Right lobe of liver (tissue), 4 donors: ENCODE results near the gene STON2.

ENCODE experiments used
- CTCF ChIP-seq, 4 donors: fragments of 200-600 bp in 3 of 4; fragments of 450-650 bp in 1 of 4; IDR thresholded peaks; one replicate each; pipeline versions ENCODE4 v1.5.1 to v1.8.0; 2016 to 2022; ENCODE audit warnings: antibody characterized with exemption in 4 of 4, mild to moderate bottlenecking in 2 of 4
- POLR2A ChIP-seq: fragments of 450-650 bp; IDR thresholded peaks from one replicate; pipeline ENCODE4 v1.6.1; 2017; ENCODE audit warnings: antibody characterized with exemption, mild to moderate bottlenecking
- donor health status: DM: no; HTN: no; CAD: no.
- donor health status: DM: no; HTN: no; CAD: no.
- donor health status: DM: no; HTN: yes; CAD: no.

GRCh38 chr14:81367563-81367962 is 32.6 kb downstream of the STON2 start:
- TF ChIP-seq CTCF (IDR thresholded peaks at IDR 0.05): no peak
- TF ChIP-seq POLR2A: no peak
